Neural progenitor cell (in vitro differentiated cells): ENCODE data around the gene GPR161.

Experiments used
- EZH2 ChIP-seq: fragments of 200-600 bp; sonication (generic); IDR thresholded peaks from 2 replicates; pipeline ENCODE4 v1.6.1; 2017; ENCODE audit warnings: antibody characterized with exemption, mild to moderate bottlenecking, moderate library complexity
- EZH2phosphoT487 ChIP-seq: fragments of 200-600 bp; sonication (generic); IDR thresholded peaks from 2 replicates; pipeline ENCODE4 v1.6.1; 2017; ENCODE audit warnings: antibody characterized with exemption
- TF ChIP-seq, protein P1 (sequence below): fragments of 200-600 bp; sonication (generic); IDR thresholded peaks from 2 replicates; pipeline ENCODE4 v1.5.1; 2017; ENCODE audit warnings: antibody characterized with exemption, mild to moderate bottlenecking

DNA sequence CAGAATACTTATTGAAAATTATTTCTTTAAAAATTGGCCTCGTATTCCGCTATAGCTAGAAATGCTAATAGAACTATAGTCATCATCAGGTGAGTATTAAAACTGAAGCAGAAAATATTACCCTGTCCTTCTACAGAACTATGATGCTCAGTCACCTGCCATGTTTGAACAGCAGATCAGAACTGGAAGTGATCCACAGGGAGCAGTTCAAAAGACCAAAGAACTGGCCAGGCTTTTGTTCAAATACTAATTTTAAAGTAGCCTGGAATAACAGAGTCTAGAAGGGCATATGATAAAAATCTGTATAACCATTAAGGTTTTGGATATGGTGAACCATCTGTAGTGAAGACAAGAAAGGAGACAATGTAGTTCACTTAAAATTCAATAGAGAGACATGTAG is 94.4 kb downstream of the GPR161 start:
- TF ChIP-seq, protein P1, sequence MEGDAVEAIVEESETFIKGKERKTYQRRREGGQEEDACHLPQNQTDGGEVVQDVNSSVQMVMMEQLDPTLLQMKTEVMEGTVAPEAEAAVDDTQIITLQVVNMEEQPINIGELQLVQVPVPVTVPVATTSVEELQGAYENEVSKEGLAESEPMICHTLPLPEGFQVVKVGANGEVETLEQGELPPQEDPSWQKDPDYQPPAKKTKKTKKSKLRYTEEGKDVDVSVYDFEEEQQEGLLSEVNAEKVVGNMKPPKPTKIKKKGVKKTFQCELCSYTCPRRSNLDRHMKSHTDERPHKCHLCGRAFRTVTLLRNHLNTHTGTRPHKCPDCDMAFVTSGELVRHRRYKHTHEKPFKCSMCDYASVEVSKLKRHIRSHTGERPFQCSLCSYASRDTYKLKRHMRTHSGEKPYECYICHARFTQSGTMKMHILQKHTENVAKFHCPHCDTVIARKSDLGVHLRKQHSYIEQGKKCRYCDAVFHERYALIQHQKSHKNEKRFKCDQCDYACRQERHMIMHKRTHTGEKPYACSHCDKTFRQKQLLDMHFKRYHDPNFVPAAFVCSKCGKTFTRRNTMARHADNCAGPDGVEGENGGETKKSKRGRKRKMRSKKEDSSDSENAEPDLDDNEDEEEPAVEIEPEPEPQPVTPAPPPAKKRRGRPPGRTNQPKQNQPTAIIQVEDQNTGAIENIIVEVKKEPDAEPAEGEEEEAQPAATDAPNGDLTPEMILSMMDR, result no peak
- TF ChIP-seq EZH2phosphoT487, result no peak
- TF ChIP-seq EZH2, result no peak
